Vein endothelial cell (primary cell): ENCODE results near the gene TM4SF18. TPM values are rescaled to one million over a fixed set of nuclear protein-coding genes. Genes with fewer than 3 reads are reported as not detected.

Source experiments
- total RNA-seq: library from RNA; depleted of rRNA; stranded (reverse); fragments of >200 nt; gene quantifications from 2 replicates; pipeline ENCODE4 v1.2.3, GENCODE V29; 2012

TM4SF18 gene, protein sequence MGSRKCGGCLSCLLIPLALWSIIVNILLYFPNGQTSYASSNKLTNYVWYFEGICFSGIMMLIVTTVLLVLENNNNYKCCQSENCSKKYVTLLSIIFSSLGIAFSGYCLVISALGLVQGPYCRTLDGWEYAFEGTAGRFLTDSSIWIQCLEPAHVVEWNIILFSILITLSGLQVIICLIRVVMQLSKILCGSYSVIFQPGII
- total RNA-seq: 91.5 and 264 TPM in 2 replicates

DNA sequence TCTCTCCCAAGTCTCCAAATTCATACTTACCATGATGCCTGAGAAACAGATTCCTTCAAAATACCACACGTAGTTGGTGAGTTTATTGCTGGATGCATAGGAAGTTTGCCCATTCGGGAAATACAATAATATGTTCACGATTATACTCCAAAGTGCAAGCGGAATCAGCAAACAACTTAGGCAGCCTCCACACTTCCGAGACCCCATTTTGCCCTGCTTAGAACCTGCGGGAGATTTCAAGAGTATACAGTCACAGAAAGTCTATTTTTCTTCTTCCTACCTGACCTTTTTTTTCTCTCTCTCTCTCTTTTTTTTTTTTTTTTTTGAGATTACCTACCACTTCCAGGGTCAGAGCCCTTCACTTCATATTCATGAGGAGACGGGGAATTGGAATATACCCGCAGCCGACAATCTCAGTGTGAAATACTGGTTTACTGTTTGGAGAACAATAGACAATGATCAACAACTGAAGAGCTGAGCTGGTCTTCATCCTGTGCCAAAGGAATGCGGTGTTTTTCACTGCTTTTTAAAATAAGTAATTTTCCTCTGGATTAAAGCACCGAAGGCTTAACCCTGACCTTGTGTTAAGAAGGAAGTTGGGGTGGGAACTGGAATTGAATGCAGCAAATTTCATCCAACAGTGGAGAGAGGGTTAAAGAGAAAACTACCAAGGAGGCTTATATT is at the start of gene TM4SF18:
Gene TM4SF18 (minus strand): TSS at position 461 of the 684 bp plus-strand sequence. CDS start 254 bp downstream, at position 207.

DNA sequence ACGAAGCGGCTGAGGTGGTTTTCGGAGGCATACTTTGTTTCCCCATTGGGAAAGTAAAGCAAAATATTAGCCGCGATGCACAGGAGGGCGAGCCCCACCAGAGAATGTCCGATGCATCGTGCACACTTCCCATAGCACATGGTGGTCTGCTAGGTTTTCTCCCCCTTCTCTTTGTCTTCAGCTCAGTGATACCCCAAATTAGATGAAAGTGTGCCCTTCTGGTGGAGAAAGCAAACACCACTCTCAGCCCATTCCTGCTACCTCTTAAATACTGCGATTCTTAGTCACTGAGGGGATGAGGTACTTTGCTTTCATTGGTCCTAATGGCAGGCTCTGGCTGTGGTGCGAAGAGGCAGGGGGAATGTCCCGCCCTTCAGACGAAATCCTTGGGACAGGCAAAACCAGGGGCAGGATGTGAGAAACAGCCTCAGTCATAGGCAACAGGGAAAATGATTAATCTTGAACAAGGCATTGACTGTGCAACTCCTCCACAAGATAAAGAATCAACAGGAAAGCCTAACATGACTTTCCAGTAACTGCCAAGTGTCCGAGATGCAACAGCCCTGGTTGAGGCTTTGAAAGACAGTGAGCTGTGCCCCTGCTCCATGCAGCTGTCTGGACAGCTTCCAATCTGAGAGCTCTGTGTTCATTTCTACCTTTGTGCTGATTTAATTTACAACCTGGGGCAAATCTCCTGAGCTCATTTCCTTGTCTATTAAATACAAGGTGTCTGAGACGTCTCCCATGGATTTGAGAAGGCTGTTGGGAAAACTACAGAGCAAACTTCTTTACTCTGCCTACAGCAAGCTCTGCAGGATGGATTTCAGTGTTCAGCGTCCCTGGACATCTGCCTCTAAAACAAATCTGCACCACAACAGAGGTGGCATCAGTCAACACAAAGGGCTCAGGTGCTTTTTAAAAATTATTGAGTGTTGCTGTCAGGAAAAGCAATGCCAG is 44.2 kb upstream of the TM4SF18 start, which contains the start of gene TM4SF1:
Gene TM4SF1 (minus strand): TSS at position 242 of the 957 bp plus-strand sequence. CDS start 102 bp downstream, at position 140.

Other genes with a start within 250 kb of the TM4SF18 start
- gene HLTF, start 247.1 kb downstream of the TM4SF18 start, total RNA-seq: 22.1 and 23.5 TPM in 2 replicates
- 15.4 and 17.8 TPM in 2 replicates for gene HPS3, start 204.0 kb downstream of the TM4SF18 start, total RNA-seq
- under 0.01 TPM in 1 of 2 replicates, not detected in the other for gene CP, start 111.8 kb downstream of the TM4SF18 start, total RNA-seq
- 957 and 972 TPM in 2 replicates for gene TM4SF1, start 44.0 kb upstream of the TM4SF18 start, total RNA-seq
- gene TM4SF4, start 141.1 kb upstream of the TM4SF18 start, total RNA-seq: not detected in 2 replicates